GM23338 (cell line): ENCODE measurements around the gene NHS. TPM values are rescaled to one million over a fixed set of nuclear protein-coding genes. Genes with fewer than 3 reads are reported as not detected.

Source experiments
- ATAC-seq: fragments of 200-7000 bp; cut with Tn5 transposase; 3 replicates; pipeline ENCODE4 v1.9.1; 2020
- DNase-seq: peaks from one replicate; pipeline ENCODE4 v3.0.0-alpha.2; 2015; ENCODE audit warnings: low spot score
- H2AFZ ChIP-seq: fragments of 200-600 bp; sonication (generic); 2 replicates; pipeline ENCODE4 v1.8.0; 2016; ENCODE audit warnings: antibody characterized with exemption, mild to moderate bottlenecking, moderate library complexity
- H3F3A ChIP-seq: fragments of 200-600 bp; sonication (generic); replicated peaks from 2 replicates; pipeline ENCODE4 v1.8.0; 2017; ENCODE audit warnings: antibody characterized with exemption, mixed run types, low read depth
- H3K27ac ChIP-seq: fragments of 200-600 bp; sonication (generic); 2 replicates; pipeline ENCODE4 v1.6.1; 2016; ENCODE audit warnings: low read depth
- H3K27me3 ChIP-seq: fragments of 200-600 bp; sonication (generic); 2 replicates; pipeline ENCODE4 v1.8.0; 2016; ENCODE audit warnings: mild to moderate bottlenecking, mixed run types, moderate library complexity; ENCODE audit not compliant: insufficient read depth
- H3K36me3 ChIP-seq: fragments of 200-600 bp; sonication (generic); 2 replicates; pipeline ENCODE4 v1.8.0; 2016; ENCODE audit warnings: mild to moderate bottlenecking; ENCODE audit not compliant: insufficient read depth
- H3K4me1 ChIP-seq: fragments of 200-600 bp; sonication (generic); 2 replicates; pipeline ENCODE4 v1.8.0; 2016; ENCODE audit warnings: mild to moderate bottlenecking, moderate library complexity; ENCODE audit not compliant: insufficient read depth
- H3K4me2 ChIP-seq: fragments of 200-600 bp; sonication (generic); 2 replicates; pipeline ENCODE4 v1.7.1; 2017; ENCODE audit warnings: mixed run types
- H3K4me3 ChIP-seq: fragments of 200-600 bp; sonication (generic); 2 replicates; pipeline ENCODE4 v1.6.1; 2016; ENCODE audit warnings: mixed run types
- H3K79me2 ChIP-seq: fragments of 200-600 bp; sonication (generic); replicated peaks from 2 replicates; pipeline ENCODE4 v1.8.0; 2017; ENCODE audit warnings: mild to moderate bottlenecking; ENCODE audit not compliant: insufficient read depth
- H3K9me2 ChIP-seq: fragments of 200-600 bp; sonication (generic); 2 replicates; pipeline ENCODE4 v1.8.0; 2017; ENCODE audit not compliant: insufficient read depth
- H4K20me1 ChIP-seq: fragments of 200-600 bp; sonication (generic); replicated peaks from 2 replicates; pipeline ENCODE4 v1.8.0; 2017; ENCODE audit warnings: mild to moderate bottlenecking; ENCODE audit not compliant: insufficient read depth
- H3K27ac Mint-ChIP-seq: 2 replicates; pipeline ENCODE4 v1.8.0; 2020; ENCODE audit warnings: inconsistent platforms, mild to moderate bottlenecking, moderate library complexity, mixed read lengths
- H3K27me3 Mint-ChIP-seq: 3 replicates; pipeline ENCODE4 v1.8.0; 2022; ENCODE audit warnings: low read depth, mild to moderate bottlenecking, moderate library complexity, mixed read lengths, inconsistent platforms; ENCODE audit not compliant: insufficient read depth, poor library complexity
- H3K36me3 Mint-ChIP-seq: 3 replicates; pipeline ENCODE4 v1.8.0; 2021; ENCODE audit warnings: low read depth, mild to moderate bottlenecking, inconsistent platforms, moderate library complexity, mixed read lengths
- H3K4me1 Mint-ChIP-seq: 3 replicates; pipeline ENCODE4 v1.8.0; 2020; ENCODE audit warnings: mild to moderate bottlenecking, inconsistent platforms, mixed read lengths
- H3K4me3 Mint-ChIP-seq: 3 replicates; pipeline ENCODE4 v1.8.0; 2021; ENCODE audit warnings: moderate library complexity, mild to moderate bottlenecking, inconsistent platforms, mixed read lengths
- H3K9me3 Mint-ChIP-seq: 3 replicates; pipeline ENCODE4 v1.8.0; 2020; ENCODE audit warnings: moderate library complexity, mild to moderate bottlenecking, inconsistent platforms, mixed read lengths
- CREB1 ChIP-seq: fragments of 250-450 bp; sonication (Bioruptor Pico); IDR thresholded peaks from 2 replicates; pipeline ENCODE4 v1.5.0; 2020; ENCODE audit warnings: low read depth, mild to moderate bottlenecking, moderate library complexity
- EZH2 ChIP-seq: fragments of 200-600 bp; sonication (generic); IDR thresholded peaks from one replicate; pipeline ENCODE4 v1.8.0; 2017; ENCODE audit warnings: antibody characterized with exemption, mild to moderate bottlenecking, low read depth; ENCODE audit not compliant: unreplicated experiment
- EZH2phosphoT487 ChIP-seq: fragments of 200-600 bp; sonication (generic); IDR thresholded peaks from one replicate; pipeline ENCODE4 v1.8.1; 2018; ENCODE audit warnings: antibody characterized with exemption; ENCODE audit not compliant: unreplicated experiment
- JUNB ChIP-seq: IDR thresholded peaks from one replicate; pipeline ENCODE4 v1.6.1; 2016; ENCODE audit warnings: antibody characterized with exemption; ENCODE audit not compliant: unreplicated experiment
- NANOG ChIP-seq: IDR thresholded peaks from 2 replicates; pipeline ENCODE4 v1.6.1; 2016; ENCODE audit warnings: antibody characterized with exemption, borderline replicate concordance
- ZNF114 ChIP-seq: fragments of 250-450 bp; sonication (Bioruptor Pico); IDR thresholded peaks from 2 replicates; pipeline ENCODE4 v1.5.0; 2020; ENCODE audit warnings: mild to moderate bottlenecking, moderate library complexity
- ZNF331 ChIP-seq: fragments of 250-450 bp; sonication (Bioruptor Pico); IDR thresholded peaks from 2 replicates; pipeline ENCODE4 v1.5.0; 2020; ENCODE audit warnings: low read depth, mild to moderate bottlenecking, moderate library complexity
- polyA plus RNA-seq: library from polyadenylated mRNA; unstranded; fragments of >200 nt; fragmentation: Nextera tagmentation; extraction: Ambion mirVana; gene quantifications from 2 replicates; pipeline ENCODE4 v1.2.1, GENCODE V29; 2016
- total RNA-seq: library from RNA; depleted of rRNA; stranded (reverse); fragments of >200 nt; shearing (Covaris generic); gene quantifications from 2 replicates; pipeline ENCODE4 v1.2.3, GENCODE V29; 2014
- TF ChIP-seq, protein P1 (sequence below), 2 experiments: fragments of 200-600 bp in 1 of 2; sonication (generic) in 1 of 2; conservative IDR thresholded peaks; 2 replicates each; pipeline versions ENCODE4 v1.5.1 to v1.6.1; 2016 to 2017; ENCODE audit warnings: antibody characterized with exemption in 2 of 2, low read depth in 2 of 2, mild to moderate bottlenecking in 2 of 2, moderate library complexity in 1 of 2
- TF ChIP-seq, protein P2 (sequence below): fragments of 250-450 bp; sonication (Bioruptor Pico); IDR thresholded peaks from 2 replicates; pipeline ENCODE4 v1.5.0; 2020; ENCODE audit warnings: mild to moderate bottlenecking, moderate library complexity

The NHS gene
- total and polyA plus RNA-seq, 2 experiments from 2014 or later: 1.8 to 8.2 TPM

DNA sequence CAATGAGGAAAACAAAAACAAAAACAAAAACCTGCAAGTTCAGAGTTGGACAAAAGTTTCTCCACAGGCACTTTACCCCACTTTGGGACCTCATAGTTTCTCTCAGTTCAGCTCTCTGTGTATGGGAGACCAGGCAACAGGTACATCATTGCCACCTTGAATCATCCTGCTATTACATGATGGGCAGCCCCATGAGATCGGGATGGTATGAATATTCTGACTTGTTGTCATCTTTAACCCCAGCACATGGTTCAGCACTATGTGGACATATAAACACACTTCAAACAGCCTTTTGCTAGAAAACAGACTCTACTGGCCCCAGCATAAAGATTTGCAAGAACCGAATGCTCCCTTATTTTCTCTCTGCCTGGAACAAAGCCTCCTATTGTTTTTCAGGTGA is 185.4 kb downstream of the NHS start:
- no peak overlapping the region for H3K27ac Mint-ChIP-seq

More for the DNA sequence above, 185.4 kb downstream of the NHS start:
- DNase-seq (no peak), ATAC-seq (no peak)
- H3K36me3 Mint-ChIP-seq: no peaks in the 10 kb centered on the region
- H3K27me3 Mint-ChIP-seq: no peaks in the 10 kb centered on the region
- H3K79me2 ChIP-seq: no peaks in the 10 kb centered on the region
- H3K4me1 Mint-ChIP-seq: peaks cover 27% of the 10 kb centered on the region
- no peaks in the 10 kb centered on the region for H3K27me3 ChIP-seq
- no peaks in the 10 kb centered on the region for H3K36me3 ChIP-seq
- 0 out of 2 replicates have a peak overlapping the region, but pooled peaks have one; percentile 8 for H3K4me3 ChIP-seq
- no peaks in the 10 kb centered on the region for H3K9me2 ChIP-seq
- H3K9me3 Mint-ChIP-seq: no peaks in the 10 kb centered on the region
- H3F3A ChIP-seq: no peaks in the 10 kb centered on the region
- H3K27ac ChIP-seq: peak overlapping the region; percentile 68; the same call in 1 of the 2 replicates
- H2AFZ ChIP-seq: no peak overlapping the region
- peak overlapping the region; percentile 69 for H3K4me2 ChIP-seq
- peaks cover 14% of the 10 kb centered on the region; the same call in 1 of the 2 replicates for H3K4me1 ChIP-seq
- TF ChIP-seq ZNF114 (CRISPR knock-in tag) (no peak), JUNB (no peak), EZH2 (no peak), CREB1 (CRISPR knock-in tag) (no peak), EZH2phosphoT487 (no peak), NANOG (no peak), ZNF331 (no peak)
- TF ChIP-seq, protein P1, sequence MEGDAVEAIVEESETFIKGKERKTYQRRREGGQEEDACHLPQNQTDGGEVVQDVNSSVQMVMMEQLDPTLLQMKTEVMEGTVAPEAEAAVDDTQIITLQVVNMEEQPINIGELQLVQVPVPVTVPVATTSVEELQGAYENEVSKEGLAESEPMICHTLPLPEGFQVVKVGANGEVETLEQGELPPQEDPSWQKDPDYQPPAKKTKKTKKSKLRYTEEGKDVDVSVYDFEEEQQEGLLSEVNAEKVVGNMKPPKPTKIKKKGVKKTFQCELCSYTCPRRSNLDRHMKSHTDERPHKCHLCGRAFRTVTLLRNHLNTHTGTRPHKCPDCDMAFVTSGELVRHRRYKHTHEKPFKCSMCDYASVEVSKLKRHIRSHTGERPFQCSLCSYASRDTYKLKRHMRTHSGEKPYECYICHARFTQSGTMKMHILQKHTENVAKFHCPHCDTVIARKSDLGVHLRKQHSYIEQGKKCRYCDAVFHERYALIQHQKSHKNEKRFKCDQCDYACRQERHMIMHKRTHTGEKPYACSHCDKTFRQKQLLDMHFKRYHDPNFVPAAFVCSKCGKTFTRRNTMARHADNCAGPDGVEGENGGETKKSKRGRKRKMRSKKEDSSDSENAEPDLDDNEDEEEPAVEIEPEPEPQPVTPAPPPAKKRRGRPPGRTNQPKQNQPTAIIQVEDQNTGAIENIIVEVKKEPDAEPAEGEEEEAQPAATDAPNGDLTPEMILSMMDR (conservative IDR thresholded peaks at IDR 0.05; ENCODE audit: low read depth in 2 of 2): no peak
- TF ChIP-seq, protein P2, sequence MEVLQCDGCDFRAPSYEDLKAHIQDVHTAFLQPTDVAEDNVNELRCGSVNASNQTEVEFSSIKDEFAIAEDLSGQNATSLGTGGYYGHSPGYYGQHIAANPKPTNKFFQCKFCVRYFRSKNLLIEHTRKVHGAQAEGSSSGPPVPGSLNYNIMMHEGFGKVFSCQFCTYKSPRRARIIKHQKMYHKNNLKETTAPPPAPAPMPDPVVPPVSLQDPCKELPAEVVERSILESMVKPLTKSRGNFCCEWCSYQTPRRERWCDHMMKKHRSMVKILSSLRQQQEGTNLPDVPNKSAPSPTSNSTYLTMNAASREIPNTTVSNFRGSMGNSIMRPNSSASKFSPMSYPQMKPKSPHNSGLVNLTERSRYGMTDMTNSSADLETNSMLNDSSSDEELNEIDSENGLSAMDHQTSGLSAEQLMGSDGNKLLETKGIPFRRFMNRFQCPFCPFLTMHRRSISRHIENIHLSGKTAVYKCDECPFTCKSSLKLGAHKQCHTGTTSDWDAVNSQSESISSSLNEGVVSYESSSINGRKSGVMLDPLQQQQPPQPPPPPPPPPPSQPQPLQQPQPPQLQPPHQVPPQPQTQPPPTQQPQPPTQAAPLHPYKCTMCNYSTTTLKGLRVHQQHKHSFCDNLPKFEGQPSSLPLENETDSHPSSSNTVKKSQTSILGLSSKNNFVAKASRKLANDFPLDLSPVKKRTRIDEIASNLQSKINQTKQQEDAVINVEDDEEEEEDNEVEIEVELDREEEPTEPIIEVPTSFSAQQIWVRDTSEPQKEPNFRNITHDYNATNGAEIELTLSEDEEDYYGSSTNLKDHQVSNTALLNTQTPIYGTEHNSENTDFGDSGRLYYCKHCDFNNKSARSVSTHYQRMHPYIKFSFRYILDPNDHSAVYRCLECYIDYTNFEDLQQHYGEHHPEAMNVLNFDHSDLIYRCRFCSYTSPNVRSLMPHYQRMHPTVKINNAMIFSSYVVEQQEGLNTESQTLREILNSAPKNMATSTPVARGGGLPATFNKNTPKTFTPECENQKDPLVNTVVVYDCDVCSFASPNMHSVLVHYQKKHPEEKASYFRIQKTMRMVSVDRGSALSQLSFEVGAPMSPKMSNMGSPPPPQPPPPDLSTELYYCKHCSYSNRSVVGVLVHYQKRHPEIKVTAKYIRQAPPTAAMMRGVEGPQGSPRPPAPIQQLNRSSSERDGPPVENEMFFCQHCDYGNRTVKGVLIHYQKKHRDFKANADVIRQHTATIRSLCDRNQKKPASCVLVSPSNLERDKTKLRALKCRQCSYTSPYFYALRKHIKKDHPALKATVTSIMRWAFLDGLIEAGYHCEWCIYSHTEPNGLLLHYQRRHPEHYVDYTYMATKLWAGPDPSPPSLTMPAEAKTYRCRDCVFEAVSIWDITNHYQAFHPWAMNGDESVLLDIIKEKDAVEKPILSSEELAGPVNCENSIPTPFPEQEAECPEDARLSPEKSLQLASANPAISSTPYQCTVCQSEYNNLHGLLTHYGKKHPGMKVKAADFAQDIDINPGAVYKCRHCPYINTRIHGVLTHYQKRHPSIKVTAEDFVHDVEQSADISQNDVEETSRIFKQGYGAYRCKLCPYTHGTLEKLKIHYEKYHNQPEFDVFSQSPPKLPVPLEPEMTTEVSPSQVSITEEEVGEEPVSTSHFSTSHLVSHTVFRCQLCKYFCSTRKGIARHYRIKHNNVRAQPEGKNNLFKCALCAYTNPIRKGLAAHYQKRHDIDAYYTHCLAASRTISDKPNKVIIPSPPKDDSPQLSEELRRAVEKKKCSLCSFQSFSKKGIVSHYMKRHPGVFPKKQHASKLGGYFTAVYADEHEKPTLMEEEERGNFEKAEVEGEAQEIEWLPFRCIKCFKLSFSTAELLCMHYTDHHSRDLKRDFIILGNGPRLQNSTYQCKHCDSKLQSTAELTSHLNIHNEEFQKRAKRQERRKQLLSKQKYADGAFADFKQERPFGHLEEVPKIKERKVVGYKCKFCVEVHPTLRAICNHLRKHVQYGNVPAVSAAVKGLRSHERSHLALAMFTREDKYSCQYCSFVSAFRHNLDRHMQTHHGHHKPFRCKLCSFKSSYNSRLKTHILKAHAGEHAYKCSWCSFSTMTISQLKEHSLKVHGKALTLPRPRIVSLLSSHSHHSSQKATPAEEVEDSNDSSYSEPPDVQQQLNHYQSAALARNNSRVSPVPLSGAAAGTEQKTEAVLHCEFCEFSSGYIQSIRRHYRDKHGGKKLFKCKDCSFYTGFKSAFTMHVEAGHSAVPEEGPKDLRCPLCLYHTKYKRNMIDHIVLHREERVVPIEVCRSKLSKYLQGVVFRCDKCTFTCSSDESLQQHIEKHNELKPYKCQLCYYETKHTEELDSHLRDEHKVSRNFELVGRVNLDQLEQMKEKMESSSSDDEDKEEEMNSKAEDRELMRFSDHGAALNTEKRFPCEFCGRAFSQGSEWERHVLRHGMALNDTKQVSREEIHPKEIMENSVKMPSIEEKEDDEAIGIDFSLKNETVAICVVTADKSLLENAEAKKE: no peak
- H4K20me1 ChIP-seq: no peaks in the 10 kb centered on the region
- H3K4me3 Mint-ChIP-seq: peak overlapping the region; percentile 10; the same call in 1 of the 3 replicates
